DOHH2 (cell line): ENCODE measurements around the gene SLC7A6.

Experiments used
- H3F3A ChIP-seq: fragments of 200-600 bp; sonication (generic), shearing (Covaris generic); 2 replicates; pipeline ENCODE4 v1.6.0; 2016; ENCODE audit warnings: antibody characterized with exemption, mild to moderate bottlenecking; ENCODE audit not compliant: control insufficient read depth, insufficient read depth
- H3K27ac ChIP-seq: fragments of 200-600 bp; sonication (generic); 2 replicates; pipeline ENCODE4 v1.5.1; 2014; ENCODE audit warnings: low read depth, mild to moderate bottlenecking, low read length, moderate library complexity
- H3K27me3 ChIP-seq: fragments of 200-600 bp; sonication (generic); 2 replicates; pipeline ENCODE4 v1.6.1; 2014; ENCODE audit warnings: mild to moderate bottlenecking, low read length, mixed read lengths; ENCODE audit not compliant: control insufficient read depth
- H3K36me3 ChIP-seq: fragments of 200-600 bp; sonication (generic); 2 replicates; pipeline ENCODE4 v1.6.1; 2014; ENCODE audit warnings: mild to moderate bottlenecking, low read length, moderate library complexity, mixed read lengths; ENCODE audit not compliant: control insufficient read depth
- H3K4me1 ChIP-seq: fragments of 200-600 bp; sonication (generic); 2 replicates; pipeline ENCODE4 v1.6.1; 2014; ENCODE audit warnings: mild to moderate bottlenecking, low read length, mixed read lengths; ENCODE audit not compliant: control insufficient read depth
- H3K4me2 ChIP-seq: fragments of 200-600 bp; sonication (generic); 2 replicates; pipeline ENCODE4 v1.6.0; 2014; ENCODE audit warnings: mild to moderate bottlenecking, low read length, moderate library complexity
- H3K4me3 ChIP-seq: fragments of 200-600 bp; sonication (generic); 2 replicates; pipeline ENCODE4 v1.5.1; 2014; ENCODE audit warnings: mild to moderate bottlenecking, low read length, mixed read lengths
- H3K79me2 ChIP-seq: fragments of 200-600 bp; sonication (generic); 2 replicates; pipeline ENCODE4 v1.6.1; 2014; ENCODE audit warnings: mild to moderate bottlenecking, low read length, mixed read lengths; ENCODE audit not compliant: control insufficient read depth
- H3K9me2 ChIP-seq: fragments of 200-600 bp; sonication (generic); replicated peaks from 2 replicates; pipeline ENCODE4 v1.6.1; 2014; ENCODE audit warnings: mild to moderate bottlenecking, low read length, mixed read lengths; ENCODE audit not compliant: control insufficient read depth
- H3K9me3 ChIP-seq: fragments of 200-600 bp; sonication (generic); 2 replicates; pipeline ENCODE4 v1.6.1; 2014; ENCODE audit warnings: antibody characterized with exemption, low read length, mixed read lengths; ENCODE audit not compliant: control insufficient read depth, insufficient read depth
- H4K20me1 ChIP-seq: fragments of 200-600 bp; sonication (generic); 2 replicates; pipeline ENCODE4 v1.6.0; 2014; ENCODE audit warnings: low read depth, mild to moderate bottlenecking, antibody characterized with exemption, low read length, moderate library complexity; ENCODE audit not compliant: control insufficient read depth, insufficient read depth
- EZH2phosphoT487 ChIP-seq: fragments of 200-600 bp; sonication (generic); IDR thresholded peaks from 2 replicates; pipeline ENCODE4 v1.6.1; 2017; ENCODE audit warnings: borderline replicate concordance, mild to moderate bottlenecking, antibody characterized with exemption, low read length, moderate library complexity, mixed read lengths
- TF ChIP-seq, protein P1 (sequence below): fragments of 200-600 bp; sonication (generic); IDR thresholded peaks from one replicate; pipeline ENCODE4 v1.5.1; 2014; ENCODE audit warnings: antibody characterized with exemption, mild to moderate bottlenecking, low read depth, low read length; ENCODE audit not compliant: poor library complexity, severe bottlenecking

Gene SLC7A6

DNA sequence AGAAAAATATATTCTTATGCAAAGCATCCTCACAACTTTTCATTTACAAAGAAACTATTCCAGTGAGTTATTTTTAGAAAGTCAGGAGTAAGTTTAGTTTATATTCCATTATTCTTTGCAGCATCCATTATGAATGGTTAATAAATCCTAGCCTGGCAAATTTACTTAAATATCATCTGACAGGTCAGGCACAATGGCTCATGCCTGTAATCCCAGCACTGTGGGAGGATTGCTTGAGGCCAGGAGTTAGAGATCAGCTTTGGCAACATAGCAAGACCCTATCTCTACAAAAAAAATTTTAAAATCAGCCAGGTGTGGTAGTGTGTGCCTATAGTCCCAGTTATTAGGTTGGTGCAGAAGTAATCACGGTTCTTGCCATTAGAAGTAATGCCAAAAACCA lies 41.3 kb upstream of the SLC7A6 start:
- no peaks in the 10 kb centered on the region for H3K79me2 ChIP-seq
- H3K27me3 ChIP-seq = no peaks in the 10 kb centered on the region
- peaks cover 20% of the 10 kb centered on the region for H3K4me1 ChIP-seq
- no peaks in the 10 kb centered on the region for H3K9me2 ChIP-seq
- H3K27ac ChIP-seq = no peak overlapping the region
- H3K4me2 ChIP-seq = no peak overlapping the region
- peaks cover 3% of the 10 kb centered on the region; the same call in 1 of the 2 replicates for H3F3A ChIP-seq
- TF ChIP-seq, protein P1, sequence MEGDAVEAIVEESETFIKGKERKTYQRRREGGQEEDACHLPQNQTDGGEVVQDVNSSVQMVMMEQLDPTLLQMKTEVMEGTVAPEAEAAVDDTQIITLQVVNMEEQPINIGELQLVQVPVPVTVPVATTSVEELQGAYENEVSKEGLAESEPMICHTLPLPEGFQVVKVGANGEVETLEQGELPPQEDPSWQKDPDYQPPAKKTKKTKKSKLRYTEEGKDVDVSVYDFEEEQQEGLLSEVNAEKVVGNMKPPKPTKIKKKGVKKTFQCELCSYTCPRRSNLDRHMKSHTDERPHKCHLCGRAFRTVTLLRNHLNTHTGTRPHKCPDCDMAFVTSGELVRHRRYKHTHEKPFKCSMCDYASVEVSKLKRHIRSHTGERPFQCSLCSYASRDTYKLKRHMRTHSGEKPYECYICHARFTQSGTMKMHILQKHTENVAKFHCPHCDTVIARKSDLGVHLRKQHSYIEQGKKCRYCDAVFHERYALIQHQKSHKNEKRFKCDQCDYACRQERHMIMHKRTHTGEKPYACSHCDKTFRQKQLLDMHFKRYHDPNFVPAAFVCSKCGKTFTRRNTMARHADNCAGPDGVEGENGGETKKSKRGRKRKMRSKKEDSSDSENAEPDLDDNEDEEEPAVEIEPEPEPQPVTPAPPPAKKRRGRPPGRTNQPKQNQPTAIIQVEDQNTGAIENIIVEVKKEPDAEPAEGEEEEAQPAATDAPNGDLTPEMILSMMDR = no peak
- TF ChIP-seq EZH2phosphoT487 = no peak
- no peaks in the 10 kb centered on the region for H4K20me1 ChIP-seq
- no peaks in the 10 kb centered on the region for H3K9me3 ChIP-seq
- no peak overlapping the region for H3K4me3 ChIP-seq
- peaks cover 18% of the 10 kb centered on the region for H3K36me3 ChIP-seq

DNA sequence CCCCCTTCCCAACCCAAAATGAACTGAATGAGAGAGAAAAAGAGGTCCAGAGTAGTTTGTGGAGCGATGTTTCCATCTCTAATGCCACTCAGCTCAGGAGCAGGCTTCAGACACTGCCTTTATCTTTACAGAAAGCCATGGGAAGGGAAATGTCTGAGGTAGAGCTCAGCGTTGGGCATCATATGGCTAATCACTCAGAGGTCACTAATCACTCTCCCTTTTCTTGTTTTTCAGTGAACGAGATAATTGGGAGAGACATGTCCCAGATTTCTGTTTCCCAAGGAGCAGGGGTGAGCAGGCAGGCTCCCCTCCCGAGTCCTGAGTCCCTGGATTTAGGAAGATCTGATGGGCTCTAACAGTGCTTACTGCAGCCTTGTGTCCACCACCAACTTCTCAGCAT lies 38.2 kb upstream of the SLC7A6 start:
- peaks cover 26% of the 10 kb centered on the region for H3K4me1 ChIP-seq
- no peaks in the 10 kb centered on the region for H3K9me3 ChIP-seq
- no peaks in the 10 kb centered on the region for H3K79me2 ChIP-seq
- H3K9me2 ChIP-seq = no peaks in the 10 kb centered on the region
- no peaks in the 10 kb centered on the region for H3K27me3 ChIP-seq
- H3K4me3 ChIP-seq = no peak overlapping the region
- no peaks in the 10 kb centered on the region for H4K20me1 ChIP-seq
- H3K27ac ChIP-seq = no peak overlapping the region
- TF ChIP-seq EZH2phosphoT487 = no peak
- TF ChIP-seq, protein P1 = no peak
- H3K4me2 ChIP-seq = no peak overlapping the region
- peaks cover 18% of the 10 kb centered on the region for H3K36me3 ChIP-seq
- peaks cover 9% of the 10 kb centered on the region; the same call in 1 of the 2 replicates for H3F3A ChIP-seq

DNA sequence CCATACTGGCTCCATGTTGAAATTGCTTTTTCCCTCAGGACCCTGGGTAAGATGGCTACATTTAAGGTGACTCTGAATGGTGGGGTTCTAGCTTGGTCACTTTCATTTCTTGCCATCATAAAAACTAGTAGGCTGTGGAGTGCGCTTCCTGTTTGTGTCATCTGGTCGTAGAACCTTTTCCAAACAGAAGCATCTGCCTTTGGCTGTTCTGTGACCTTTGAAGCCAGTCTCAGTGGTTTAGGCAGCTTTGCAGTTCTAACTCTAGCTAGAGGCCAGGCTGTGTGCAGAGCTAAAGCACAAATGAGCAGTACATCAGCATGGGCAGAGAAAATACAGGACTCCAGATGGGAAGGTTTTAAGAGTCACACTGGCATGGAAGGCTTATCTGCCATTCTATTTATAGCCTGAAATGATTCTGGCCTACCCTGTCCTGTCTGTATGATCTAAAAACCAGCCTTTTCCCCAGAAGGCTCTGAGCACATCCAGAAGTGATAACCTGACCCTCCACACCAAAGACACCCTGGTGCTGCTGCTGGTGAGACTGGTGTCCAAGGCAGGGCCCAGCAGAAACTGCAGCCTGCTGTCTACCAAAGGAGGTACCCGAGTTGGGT lies 37.0 kb upstream of the SLC7A6 start:
- Histone ChIP-seq H3K79me2 (no peaks in the 10 kb centered on the region), H3K27ac (no peak overlapping the region), H3F3A (peaks cover 9% of the 10 kb centered on the region; the same call in 1 of the 2 replicates), H3K9me2 (no peaks in the 10 kb centered on the region), H3K4me3 (no peak overlapping the region), H3K27me3 (no peaks in the 10 kb centered on the region), H3K4me2 (peak overlapping the region; percentile 2; the same call in 1 of the 2 replicates), H3K36me3 (peaks cover 18% of the 10 kb centered on the region), H3K4me1 (peaks cover 26% of the 10 kb centered on the region), H4K20me1 (no peaks in the 10 kb centered on the region), H3K9me3 (no peaks in the 10 kb centered on the region)
- no peak for TF ChIP-seq EZH2phosphoT487
- TF ChIP-seq, protein P1 = no peak
